SH-SY5Y (cell line): ENCODE data around the gene RRAGA.

Experiments used
- GATA2 ChIP-seq: IDR thresholded peaks from 2 replicates; pipeline ENCODE4 v1.6.1; 2011; ENCODE audit warnings: mild to moderate bottlenecking, low read depth, low read length
- GATA3 ChIP-seq: IDR thresholded peaks from 2 replicates; pipeline ENCODE4 v1.6.1; 2011; ENCODE audit warnings: low read depth, mild to moderate bottlenecking, low read length, moderate library complexity

RRAGA gene

DNA sequence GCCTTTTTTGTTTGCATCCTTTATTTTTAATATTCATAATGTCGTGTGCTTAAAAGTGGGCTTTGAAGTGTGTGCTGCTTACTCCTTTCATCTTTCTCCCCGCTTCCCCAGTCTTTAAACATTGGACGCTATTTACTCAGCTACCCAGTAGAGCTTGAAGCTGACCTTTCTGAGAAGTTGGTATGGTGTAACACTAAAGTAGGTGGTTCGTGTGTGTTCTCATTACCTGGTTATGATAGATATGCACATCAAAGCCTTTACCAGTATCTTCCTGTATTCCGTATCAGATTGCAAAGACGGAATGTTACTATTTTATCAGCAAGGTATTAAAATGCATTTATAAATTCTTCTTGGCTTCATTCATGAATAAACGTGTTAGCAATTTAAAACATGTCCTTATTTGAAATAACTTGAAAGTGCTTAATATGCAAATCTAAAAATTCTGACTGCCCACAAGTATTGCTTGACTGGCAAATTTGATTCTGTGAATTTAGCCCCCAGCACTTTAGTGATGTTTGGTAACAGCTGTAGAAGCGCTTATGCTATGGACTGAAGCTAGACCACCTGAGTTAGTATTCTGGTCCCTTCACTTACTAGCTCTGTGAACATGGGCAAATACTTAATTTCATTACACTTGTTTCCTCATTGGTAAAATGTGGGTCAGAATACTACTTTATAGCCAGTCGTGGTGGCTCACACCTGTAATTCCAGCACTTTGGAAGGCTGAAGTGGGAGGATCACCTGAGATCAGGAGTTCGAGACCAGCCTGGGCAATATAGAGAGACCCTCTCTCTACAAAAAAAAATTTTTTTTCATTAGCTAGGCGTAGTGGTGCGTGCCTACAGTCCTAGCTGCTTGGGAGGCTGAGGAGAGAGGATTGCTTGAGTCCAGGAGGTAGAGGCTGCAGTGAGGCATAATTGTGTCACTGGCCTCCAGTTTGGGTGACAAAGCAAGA, 1.7 kb downstream of the RRAGA start:
- TF ChIP-seq GATA3 (no peak), GATA2 (no peak)

DNA sequence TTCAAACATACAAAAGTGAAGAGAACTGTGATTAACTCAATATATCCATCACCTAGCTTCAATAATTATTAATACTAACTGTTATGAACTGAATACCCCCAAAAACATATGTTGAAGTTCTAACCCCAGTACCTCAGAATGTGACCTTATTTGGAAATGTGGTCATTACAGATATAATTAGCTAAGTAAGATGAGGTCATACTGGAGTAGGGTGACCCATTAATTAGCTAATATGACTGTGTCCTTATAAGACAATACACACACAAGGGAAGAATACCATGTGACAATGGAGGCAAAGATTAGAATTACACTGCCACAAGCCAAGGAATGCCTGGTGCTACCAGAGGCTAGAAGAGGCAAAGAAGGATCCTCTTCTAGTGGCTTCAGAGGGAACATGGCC, 7.8 kb downstream of the RRAGA start:
- no peak for TF ChIP-seq GATA2
- TF ChIP-seq GATA3, result no peak

DNA sequence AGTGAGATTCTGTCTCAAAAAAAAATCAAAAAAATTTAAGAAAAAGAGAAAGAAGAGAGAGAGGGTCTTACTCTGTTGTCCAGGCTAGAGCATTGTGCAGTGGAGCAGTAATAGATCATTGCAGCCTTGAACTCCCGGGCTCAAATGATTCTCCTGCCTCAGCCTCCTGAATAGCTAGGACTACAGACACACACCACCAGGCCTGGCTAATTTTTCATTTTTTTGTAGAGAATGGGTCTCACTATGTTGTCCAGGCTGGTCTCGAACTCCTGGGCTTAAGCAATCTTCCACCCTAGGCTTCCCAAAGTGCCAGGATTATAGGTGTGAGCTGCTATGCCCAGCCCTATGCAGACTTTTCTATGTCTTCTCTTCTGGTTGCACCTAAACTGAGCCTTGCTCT, 25.0 kb downstream of the RRAGA start:
- TF ChIP-seq GATA3, result no peak
- no peak for TF ChIP-seq GATA2

DNA sequence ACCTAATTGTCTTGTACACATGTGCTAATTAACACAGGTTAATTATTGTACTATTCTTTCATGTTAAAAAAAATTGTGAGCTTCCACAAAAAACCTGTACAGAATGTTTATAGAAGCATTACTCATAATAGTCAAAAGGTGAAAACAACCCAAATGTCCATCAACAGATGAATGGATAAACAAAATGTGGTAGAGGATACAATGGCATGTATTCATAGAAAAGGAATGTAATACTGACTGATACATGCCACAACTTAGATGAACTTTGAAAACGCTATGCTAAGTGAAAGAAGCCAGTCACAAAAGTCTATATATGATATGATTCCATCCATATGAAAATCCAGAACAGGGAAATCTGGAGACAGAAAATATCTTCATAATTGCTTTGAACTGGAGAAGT, 25.6 kb downstream of the RRAGA start:
- TF ChIP-seq GATA3 (no peak), GATA2 (no peak)

DNA sequence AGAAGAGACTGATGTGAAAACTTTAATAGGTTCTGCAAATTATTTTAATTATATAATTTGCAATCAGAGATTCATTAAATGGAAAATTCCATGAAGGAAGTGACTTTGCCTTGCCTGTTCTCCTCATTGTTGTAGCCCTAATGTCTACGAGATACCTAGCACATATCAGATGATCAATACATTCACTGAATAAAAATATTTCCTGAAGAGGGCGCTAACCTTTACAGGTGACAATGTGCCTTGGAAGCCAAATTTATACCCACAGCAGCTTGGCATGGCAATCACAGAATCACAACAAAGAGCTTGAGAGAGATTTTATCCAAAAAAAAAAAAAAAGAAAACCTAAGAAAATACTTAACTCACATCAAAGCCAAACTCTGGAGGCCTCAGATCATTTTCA, 36.1 kb downstream of the RRAGA start:
- TF ChIP-seq GATA3 (no peak), GATA2 (no peak)

DNA sequence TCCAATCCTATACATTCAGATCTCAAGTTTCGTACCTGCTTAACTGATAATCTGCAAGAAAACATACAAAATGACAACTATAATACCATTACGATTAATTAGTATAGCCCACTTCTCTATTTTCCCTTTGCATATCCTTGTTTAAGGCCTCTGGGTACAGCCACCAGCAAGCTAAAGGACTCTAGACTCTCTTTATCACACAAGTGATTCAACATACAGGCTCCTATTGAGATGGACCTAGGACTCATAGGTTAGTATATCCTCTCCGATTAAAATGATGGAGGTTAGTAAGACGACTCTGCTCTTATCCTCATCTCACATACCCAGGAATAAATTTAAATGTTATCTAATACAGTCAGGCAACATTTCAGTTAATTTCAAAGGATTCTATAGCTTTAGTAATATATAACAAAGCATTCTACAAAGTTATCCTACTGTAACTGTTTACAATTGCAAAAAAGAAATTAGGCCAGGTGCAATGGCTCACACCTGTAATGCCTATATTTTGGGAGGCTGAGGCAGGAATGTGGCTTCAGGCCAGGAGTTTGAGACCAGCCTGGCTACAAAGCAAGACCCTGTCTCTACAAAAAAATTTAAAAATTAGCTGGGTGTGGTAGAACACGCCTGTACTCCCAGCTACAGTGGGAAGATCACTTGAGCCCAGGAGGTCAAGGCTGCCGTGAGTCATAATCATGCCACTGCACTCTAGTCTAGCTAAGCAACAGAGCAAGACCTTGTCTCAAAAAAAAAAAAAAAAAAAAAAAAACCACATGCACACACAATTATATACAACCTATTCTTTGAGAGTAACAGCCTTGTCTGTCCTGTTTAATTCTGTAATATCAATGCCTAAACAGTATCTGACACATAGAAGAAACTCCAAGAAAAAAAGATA, 38.1 kb downstream of the RRAGA start:
- TF ChIP-seq GATA2 (no peak), GATA3 (no peak)
